CD8-positive, alpha-beta memory T cell (primary cell): Measurements from ENCODE around the gene CDYL2. TPM values are rescaled to one million over a fixed set of nuclear protein-coding genes. Genes with fewer than 3 reads are reported as not detected.
A peak's percentile ranks its signal among the peaks of the same experiment; 100 is the strongest.

Experiments used
- CTCF ChIA-PET: fragments of 350-600 bp; sonication (Branson Sonifier 250); formaldehyde crosslinking; loops from one replicate; lab custom pipeline; 2021; ENCODE audit warnings: antibody characterized with exemption; lab: Charles Lee
- POLR2A ChIA-PET: fragments of 350-600 bp; sonication (Branson Sonifier 250); formaldehyde crosslinking; loops from one replicate; lab custom pipeline; 2021; ENCODE audit warnings: antibody characterized with exemption; lab: Charles Lee
- DNase-seq, 5 donors: peaks; one replicate each; pipeline versions ENCODE4 v3.0.0 to v3.0.0-alpha.2; 2020 to 2022; ENCODE audit warnings: mixed read lengths in 1 of 5
- H3K27ac ChIP-seq: one replicate; pipeline ENCODE4 v1.7.0; 2013; ENCODE audit warnings: low read depth, mild to moderate bottlenecking, low read length, moderate library complexity
- H3K27me3 ChIP-seq: 2 replicates; pipeline ENCODE4 v1.7.0; 2013; ENCODE audit warnings: low read length, mild to moderate bottlenecking; ENCODE audit not compliant: insufficient read depth, poor library complexity, severe bottlenecking
- H3K36me3 ChIP-seq: 2 replicates; pipeline ENCODE4 v1.7.0; 2013; ENCODE audit warnings: mild to moderate bottlenecking, low read length, moderate library complexity; ENCODE audit not compliant: insufficient read depth
- H3K4me1 ChIP-seq: 2 replicates; pipeline ENCODE4 v1.7.0; 2013; ENCODE audit warnings: mild to moderate bottlenecking, low read length, moderate library complexity; ENCODE audit not compliant: insufficient read depth
- H3K4me3 ChIP-seq: 2 replicates; pipeline ENCODE4 v1.7.0; 2013; ENCODE audit warnings: mild to moderate bottlenecking, low read length
- H3K9me3 ChIP-seq: 2 replicates; pipeline ENCODE4 v1.7.0; 2013; ENCODE audit warnings: mild to moderate bottlenecking, low read length
- H3K27ac Mint-ChIP-seq, 8 donors: one replicate each; pipeline ENCODE4 v1.8.0; 2020 to 2021; ENCODE audit warnings: mixed read lengths in 8 of 8, mild to moderate bottlenecking in 6 of 8, inconsistent platforms in 3 of 8, moderate library complexity in 3 of 8
- H3K27me3 Mint-ChIP-seq, 2 donors: one replicate each; pipeline ENCODE4 v1.8.0; 2020 to 2021; ENCODE audit warnings: mixed read lengths in 2 of 2, mild to moderate bottlenecking in 1 of 2, moderate library complexity in 1 of 2
- H3K36me3 Mint-ChIP-seq, 3 donors: one replicate each; pipeline ENCODE4 v1.8.0; 2020 to 2021; ENCODE audit warnings: mixed read lengths in 3 of 3, inconsistent platforms in 1 of 3, mild to moderate bottlenecking in 1 of 3
- H3K4me1 Mint-ChIP-seq, 3 donors: one replicate each; pipeline ENCODE4 v1.8.0; 2020 to 2021; ENCODE audit warnings: mixed read lengths in 3 of 3, inconsistent platforms in 1 of 3, mild to moderate bottlenecking in 1 of 3
- H3K4me3 Mint-ChIP-seq, 7 donors: one replicate each; pipeline ENCODE4 v1.8.0; 2020 to 2021; ENCODE audit warnings: mixed read lengths in 7 of 7, mild to moderate bottlenecking in 6 of 7, moderate library complexity in 4 of 7, inconsistent platforms in 2 of 7
- H3K9me3 Mint-ChIP-seq, 5 donors: one replicate each; pipeline ENCODE4 v1.8.0; 2020 to 2022; ENCODE audit warnings: mixed read lengths in 5 of 5, mild to moderate bottlenecking in 3 of 5, moderate library complexity in 2 of 5, inconsistent platforms in 1 of 5
- polyA plus RNA-seq: library from polyadenylated mRNA; unstranded; fragments of 300-500 nt; fragmentation: Illumina TruSeq; gene quantifications from one replicate; pipeline ENCODE4 v1.2.3, GENCODE V29; 2021
- total RNA-seq, 2 experiments: library from RNA; stranded (reverse); gene quantifications; one replicate each; pipeline ENCODE4 v1.2.3, GENCODE V29; 2021

Gene CDYL2
- total and polyA plus RNA-seq, 3 experiments from 2014 or later: 3.8 to 42.0 (median 40.6) TPM

DNA sequence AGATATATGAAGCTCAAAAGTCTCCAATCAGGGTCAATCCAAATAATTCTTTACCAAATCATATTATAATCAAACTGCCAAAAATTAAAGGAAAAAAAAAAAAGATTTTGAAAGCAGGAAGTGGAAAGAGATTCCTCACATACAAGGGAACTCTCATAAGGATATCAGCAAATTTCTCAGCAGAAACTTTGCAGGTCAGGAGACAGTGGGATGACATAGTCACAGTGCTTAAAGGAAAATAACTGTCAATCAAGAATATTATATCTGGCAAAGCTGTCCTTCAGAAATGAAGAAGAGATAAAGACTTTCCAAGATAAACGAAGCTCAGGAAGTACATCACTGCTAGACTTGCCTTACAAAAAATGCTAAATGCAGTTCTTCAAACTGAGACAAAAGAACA, 40.0 kb upstream of the CDYL2 start:
- no peaks in the 10 kb centered on the region for H3K4me1 Mint-ChIP-seq
- no peak overlapping the region for H3K27ac Mint-ChIP-seq
- H3K9me3 Mint-ChIP-seq: peaks cover 12 to 31% (median 24%) of the 10 kb centered on the region in 5 donors
- DNase-seq: no peak
- ChIA-PET CTCF (no interaction called here), POLR2A (no interaction called here)
- H3K27me3 Mint-ChIP-seq: peaks cover 13 to 30% of the 10 kb centered on the region in 2 donors
- Histone ChIP-seq H3K27ac (no peak overlapping the region), H3K9me3 (no peaks in the 10 kb centered on the region), H3K36me3 (no peaks in the 10 kb centered on the region), H3K4me1 (no peaks in the 10 kb centered on the region), H3K27me3 (no peaks in the 10 kb centered on the region), H3K4me3 (no peak overlapping the region)
- peaks cover 0 to 4% (median 0%) of the 10 kb centered on the region in 3 donors for H3K36me3 Mint-ChIP-seq
- no peak overlapping the region for H3K4me3 Mint-ChIP-seq

DNA sequence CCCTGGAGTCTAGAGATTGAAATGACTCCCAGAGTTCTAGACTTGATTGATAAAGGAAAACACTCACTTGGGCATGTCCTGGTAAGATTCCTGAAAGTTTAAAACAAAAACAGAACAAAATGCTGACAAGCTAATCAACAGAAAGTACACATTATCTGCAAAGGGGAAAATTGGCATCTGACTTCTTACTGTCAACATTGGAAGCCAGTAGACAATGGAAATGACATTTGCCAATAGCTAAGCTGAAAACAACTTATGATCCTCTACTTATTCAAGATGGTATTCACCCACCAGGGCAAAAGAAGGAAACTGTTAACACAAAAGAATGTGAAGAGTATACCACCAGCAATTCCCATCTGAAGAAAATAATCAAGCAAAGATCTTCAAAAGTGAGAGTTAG, 36.8 kb upstream of the CDYL2 start:
- Histone ChIP-seq H3K9me3 (no peaks in the 10 kb centered on the region), H3K4me3 (no peak overlapping the region), H3K27ac (no peak overlapping the region), H3K27me3 (no peaks in the 10 kb centered on the region), H3K36me3 (no peaks in the 10 kb centered on the region), H3K4me1 (no peaks in the 10 kb centered on the region)
- ChIA-PET POLR2A (no interaction called here), CTCF (no interaction called here)
- H3K27me3 Mint-ChIP-seq: peaks cover 13 to 43% of the 10 kb centered on the region in 2 donors
- peak overlapping the region in 1 of 8 donors; percentile 2 for H3K27ac Mint-ChIP-seq
- no peak for DNase-seq
- peaks cover 0 to 4% (median 0%) of the 10 kb centered on the region in 3 donors for H3K36me3 Mint-ChIP-seq
- no peaks in the 10 kb centered on the region for H3K4me1 Mint-ChIP-seq
- H3K4me3 Mint-ChIP-seq: no peak overlapping the region
- peaks cover 12 to 31% (median 24%) of the 10 kb centered on the region in 5 donors for H3K9me3 Mint-ChIP-seq

DNA sequence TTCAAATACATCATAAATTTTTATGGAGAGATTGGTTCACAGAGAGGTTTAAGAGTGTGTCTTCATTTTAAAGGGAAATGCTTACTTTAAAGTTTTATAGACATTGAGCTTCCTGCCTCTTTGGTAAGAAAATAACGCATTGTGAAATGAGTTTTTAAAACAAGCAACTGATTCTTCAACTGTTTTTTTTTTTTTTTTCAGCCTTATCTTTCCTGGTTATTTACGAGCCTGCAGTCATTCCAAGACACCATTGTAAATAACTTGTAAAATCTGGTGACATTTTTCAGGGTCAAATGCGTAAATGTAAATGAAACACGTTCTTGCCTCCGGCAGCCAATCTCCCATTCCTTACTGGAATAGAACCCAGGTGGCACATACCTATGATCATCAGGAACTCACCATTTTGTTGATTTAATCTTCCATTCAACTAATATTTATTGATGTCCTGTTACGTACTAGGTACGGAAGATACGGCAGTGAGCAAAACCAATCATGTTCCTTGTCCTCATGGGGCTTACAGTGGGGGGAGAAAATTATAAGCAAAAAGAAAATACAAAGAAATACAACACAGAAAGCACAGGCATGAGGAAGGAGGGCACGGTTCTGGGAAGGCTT, 33.2 kb upstream of the CDYL2 start:
- H3K4me1 ChIP-seq: no peaks in the 10 kb centered on the region
- no peaks in the 10 kb centered on the region for H3K27me3 ChIP-seq
- ChIA-PET CTCF (no interaction called here), POLR2A (no interaction called here)
- no peaks in the 10 kb centered on the region for H3K36me3 ChIP-seq
- H3K27ac ChIP-seq: no peak overlapping the region
- H3K36me3 Mint-ChIP-seq: no peaks in the 10 kb centered on the region
- peaks cover 2 to 13% (median 6%) of the 10 kb centered on the region in 5 donors for H3K9me3 Mint-ChIP-seq
- no peak overlapping the region for H3K4me3 ChIP-seq
- H3K9me3 ChIP-seq: no peaks in the 10 kb centered on the region
- no peak for DNase-seq
- H3K4me1 Mint-ChIP-seq: no peaks in the 10 kb centered on the region
- no peak overlapping the region for H3K27ac Mint-ChIP-seq
- peaks cover 16 to 63% of the 10 kb centered on the region in 2 donors for H3K27me3 Mint-ChIP-seq
- no peak overlapping the region for H3K4me3 Mint-ChIP-seq

DNA sequence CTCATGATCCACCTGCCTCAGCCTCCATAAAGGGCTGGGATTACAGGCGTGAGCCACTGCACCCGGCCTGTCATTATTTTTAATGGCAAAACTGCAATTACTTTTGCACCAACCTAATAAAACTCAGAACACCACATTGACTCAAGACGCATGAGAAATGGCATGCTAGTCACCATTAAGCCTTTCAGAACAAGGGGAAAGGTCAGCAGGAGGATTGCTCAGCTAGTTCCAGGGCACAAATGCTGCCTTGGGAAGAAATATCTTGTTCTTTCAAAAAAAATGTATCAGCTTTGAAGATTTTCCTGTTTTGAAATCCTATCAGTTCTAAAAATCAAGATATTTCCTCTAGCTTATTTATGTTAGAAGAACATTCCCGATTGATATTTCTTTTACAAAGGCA, 32.4 kb upstream of the CDYL2 start:
- Mint-ChIP-seq H3K9me3 (peaks cover 2 to 11% (median 4%) of the 10 kb centered on the region in 5 donors), H3K36me3 (no peaks in the 10 kb centered on the region), H3K27me3 (peaks cover 13 to 61% of the 10 kb centered on the region in 2 donors), H3K4me3 (no peak overlapping the region), H3K27ac (no peak overlapping the region), H3K4me1 (no peaks in the 10 kb centered on the region)
- Histone ChIP-seq H3K4me1 (no peaks in the 10 kb centered on the region), H3K27me3 (no peaks in the 10 kb centered on the region), H3K27ac (no peak overlapping the region), H3K9me3 (no peaks in the 10 kb centered on the region), H3K4me3 (no peak overlapping the region), H3K36me3 (no peaks in the 10 kb centered on the region)
- CTCF ChIA-PET: no interaction called here
- POLR2A ChIA-PET: no interaction called here
- DNase-seq: no peak

DNA sequence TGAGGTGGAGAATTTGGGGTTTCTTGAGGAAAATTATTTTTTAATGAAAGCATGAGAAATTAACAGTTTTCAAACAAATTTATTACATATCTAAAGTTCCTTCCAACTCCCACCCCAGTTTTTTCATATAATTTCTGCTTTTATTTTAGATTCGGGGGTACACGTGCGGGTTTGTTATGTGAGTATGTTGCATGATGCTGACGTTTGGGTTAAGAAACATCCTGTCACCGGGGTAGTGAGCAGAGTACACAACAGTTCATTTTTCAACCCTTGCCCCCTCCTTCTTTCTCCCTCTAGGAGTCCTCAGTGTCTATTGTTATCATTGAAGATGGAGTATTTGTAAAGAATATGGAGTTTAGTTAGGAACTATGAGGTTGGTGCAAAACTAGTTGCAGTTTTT, 31.8 kb upstream of the CDYL2 start:
- POLR2A ChIA-PET: no interaction called here
- CTCF ChIA-PET: no interaction called here
- Histone ChIP-seq H3K9me3 (no peaks in the 10 kb centered on the region), H3K4me1 (no peaks in the 10 kb centered on the region), H3K4me3 (no peak overlapping the region), H3K27ac (no peak overlapping the region), H3K36me3 (no peaks in the 10 kb centered on the region), H3K27me3 (no peaks in the 10 kb centered on the region)
- H3K36me3 Mint-ChIP-seq: no peaks in the 10 kb centered on the region
- peaks cover 0 to 7% (median 2%) of the 10 kb centered on the region in 5 donors for H3K9me3 Mint-ChIP-seq
- peaks cover 11 to 54% of the 10 kb centered on the region in 2 donors for H3K27me3 Mint-ChIP-seq
- H3K27ac Mint-ChIP-seq: no peak overlapping the region
- no peaks in the 10 kb centered on the region for H3K4me1 Mint-ChIP-seq
- H3K4me3 Mint-ChIP-seq: no peak overlapping the region
- DNase-seq: no peak

DNA sequence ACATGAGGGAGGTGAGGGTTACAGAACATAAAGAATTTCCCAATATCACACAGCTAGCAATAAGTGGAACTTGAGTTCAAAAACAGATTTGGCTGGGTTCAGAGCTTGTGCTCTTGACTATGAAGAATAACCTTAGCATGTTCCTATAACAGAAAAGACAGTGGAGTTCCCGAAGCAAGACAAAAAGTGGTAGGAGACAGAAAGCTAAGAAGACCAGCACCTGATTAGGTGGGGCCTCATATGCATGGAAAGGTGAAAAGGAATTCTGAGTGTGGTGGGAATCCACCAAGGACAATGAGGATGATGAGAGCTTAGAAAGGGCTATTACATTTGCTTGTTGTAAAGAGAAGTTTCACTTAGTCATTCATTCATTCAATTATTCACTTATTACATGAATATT, 26.6 kb upstream of the CDYL2 start:
- no peaks in the 10 kb centered on the region for H3K9me3 ChIP-seq
- H3K36me3 ChIP-seq: no peaks in the 10 kb centered on the region
- no peaks in the 10 kb centered on the region for H3K4me1 Mint-ChIP-seq
- H3K27me3 ChIP-seq: no peaks in the 10 kb centered on the region
- H3K9me3 Mint-ChIP-seq: no peaks in the 10 kb centered on the region
- peaks cover 12 to 32% of the 10 kb centered on the region in 2 donors for H3K27me3 Mint-ChIP-seq
- H3K4me1 ChIP-seq: no peaks in the 10 kb centered on the region
- ChIA-PET CTCF (no interaction called here), POLR2A (no interaction called here)
- H3K4me3 ChIP-seq: no peak overlapping the region
- no peaks in the 10 kb centered on the region for H3K36me3 Mint-ChIP-seq
- H3K27ac Mint-ChIP-seq: no peak overlapping the region
- no peak for DNase-seq
- H3K4me3 Mint-ChIP-seq: no peak overlapping the region
- H3K27ac ChIP-seq: no peak overlapping the region

DNA sequence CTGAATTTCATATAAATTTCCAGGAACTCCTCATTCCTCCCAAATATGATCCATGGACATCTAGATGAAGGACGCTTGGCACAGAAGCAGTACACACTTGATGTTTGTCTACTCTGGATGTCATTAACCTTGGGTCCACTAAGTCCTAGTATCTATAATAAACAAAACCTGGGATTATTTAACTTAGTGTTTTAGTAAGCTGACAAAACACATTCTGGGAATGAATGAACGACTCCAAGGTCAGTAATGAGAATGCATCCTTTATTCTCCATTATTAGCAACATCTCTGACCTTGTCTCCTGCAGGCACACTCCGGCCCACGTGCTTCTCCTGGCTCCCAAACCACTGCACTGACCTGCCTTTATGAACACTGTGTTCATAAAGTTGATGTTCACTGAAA, 24.1 kb upstream of the CDYL2 start:
- H3K9me3 ChIP-seq: no peaks in the 10 kb centered on the region

DNA sequence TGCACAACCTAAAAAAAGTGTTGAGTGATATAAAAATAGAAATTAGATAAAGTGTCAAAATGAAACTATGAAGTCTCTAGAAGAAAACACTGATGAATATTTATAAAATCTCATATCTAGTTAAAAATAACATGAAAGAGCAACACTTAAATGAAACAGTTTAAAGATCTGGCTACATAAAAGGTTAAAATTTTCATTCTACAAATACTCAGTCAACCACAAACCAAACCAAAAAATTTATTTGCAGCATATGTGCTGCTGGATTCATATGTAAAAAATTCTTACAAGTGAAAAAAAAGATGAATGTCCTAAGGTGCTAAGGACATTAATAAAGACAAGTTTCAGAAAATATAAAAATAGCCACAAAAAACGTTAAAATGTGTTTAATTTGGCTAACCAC, 22.6 kb upstream of the CDYL2 start:
- no peaks in the 10 kb centered on the region for H3K36me3 ChIP-seq
- Mint-ChIP-seq H3K9me3 (no peaks in the 10 kb centered on the region), H3K36me3 (no peaks in the 10 kb centered on the region)

More for the DNA sequence above, 24.1 kb upstream of the CDYL2 start:
- Histone ChIP-seq H3K27ac (no peak overlapping the region), H3K27me3 (no peaks in the 10 kb centered on the region), H3K36me3 (no peaks in the 10 kb centered on the region), H3K4me1 (no peaks in the 10 kb centered on the region), H3K4me3 (no peak overlapping the region)
- CTCF ChIA-PET: no interaction called here
- DNase-seq: no peak
- H3K36me3 Mint-ChIP-seq: no peaks in the 10 kb centered on the region
- H3K9me3 Mint-ChIP-seq: no peaks in the 10 kb centered on the region
- no peak overlapping the region for H3K27ac Mint-ChIP-seq
- H3K4me3 Mint-ChIP-seq: no peak overlapping the region
- POLR2A ChIA-PET: interaction anchor here (0.6 kb wide), 1 partner anchor 1341 kb away, joined by 3 read pairs; no protein-coding TSS in a partner anchor
- H3K4me1 Mint-ChIP-seq: peaks cover 0 to 1% (median 0%) of the 10 kb centered on the region in 3 donors
- H3K27me3 Mint-ChIP-seq: peaks cover 7 to 14% of the 10 kb centered on the region in 2 donors

More for the DNA sequence above, 22.6 kb upstream of the CDYL2 start:
- H3K4me1 Mint-ChIP-seq: peaks cover 0 to 1% (median 0%) of the 10 kb centered on the region in 3 donors
- H3K27me3 ChIP-seq: no peaks in the 10 kb centered on the region
- no peak for DNase-seq
- no peak overlapping the region for H3K27ac ChIP-seq
- ChIA-PET CTCF (no interaction called here), POLR2A (no interaction called here)
- H3K4me3 Mint-ChIP-seq: no peak overlapping the region
- H3K4me3 ChIP-seq: no peak overlapping the region
- H3K27ac Mint-ChIP-seq: no peak overlapping the region
- no peaks in the 10 kb centered on the region for H3K4me1 ChIP-seq
- H3K9me3 ChIP-seq: no peaks in the 10 kb centered on the region
- H3K27me3 Mint-ChIP-seq: peaks cover 4 to 8% of the 10 kb centered on the region in 2 donors
